Activated CD8-positive, alpha-beta memory T cell treated with anti-CD3 and anti-CD28 coated beads for 1 hour (primary cell): Measurements from ENCODE around the gene PSMG2.
"Not testable (repeated sequence)": the region's sequence is repeated elsewhere in the genome, so short reads cannot be mapped to it uniquely, and the experiment has no call there.

Experiments
- DNase-seq, 2 donors: peaks; one replicate each; pipeline ENCODE4 v3.0.0-alpha.2; 2020; ENCODE audit warnings: low read depth in 1 of 2; ENCODE audit errors: extremely low read depth in 1 of 2

Gene PSMG2

GRCh38 chr18:12721495-12722275 is 18.8 kb downstream of the PSMG2 start:
- no peak for DNase-seq

GRCh38 chr18:12722731-12723130 is 19.9 kb downstream of the PSMG2 start:
- DNase-seq: no peak

GRCh38 chr18:12726331-12726730 is 23.5 kb downstream of the PSMG2 start:
- no peak for DNase-seq

- peak in 1 of 2 donors; percentile 19 for DNase-seq
Measured at GRCh38 chr18:12726774-12727550, 24.1 kb downstream of the PSMG2 start.

- no peak for DNase-seq
Measured at GRCh38 chr18:12737243-12737902, 34.5 kb downstream of the PSMG2 start.

- no peak for DNase-seq
Measured at GRCh38 chr18:12741351-12741750, 38.5 kb downstream of the PSMG2 start.

- DNase-seq: no peak
Measured at GRCh38 chr18:12742453-12742852, 39.6 kb downstream of the PSMG2 start.

- DNase-seq: no peak
Measured at GRCh38 chr18:12744103-12744502, 41.3 kb downstream of the PSMG2 start.

- DNase-seq: no peak
Measured at GRCh38 chr18:12745095-12745795, 42.4 kb downstream of the PSMG2 start.

- no peak for DNase-seq
Measured at GRCh38 chr18:12747530-12748315, 44.9 kb downstream of the PSMG2 start.

GRCh38 chr18:12748671-12749070 is 45.8 kb downstream of the PSMG2 start:
- DNase-seq: no peak

GRCh38 chr18:12749121-12749520 is 46.3 kb downstream of the PSMG2 start:
- no peak for DNase-seq

- DNase-seq: no peak
Measured at GRCh38 chr18:12750076-12750714, 47.4 kb downstream of the PSMG2 start.

GRCh38 chr18:12750715-12751502 is 48.1 kb downstream of the PSMG2 start:
- no peak for DNase-seq

- DNase-seq: no peak
Measured at GRCh38 chr18:12751503-12751884, 48.7 kb downstream of the PSMG2 start.

GRCh38 chr18:12751891-12752290 is 49.0 kb downstream of the PSMG2 start:
- no peak for DNase-seq

- DNase-seq: no peak
Measured at GRCh38 chr18:12754511-12754910, 51.7 kb downstream of the PSMG2 start.

GRCh38 chr18:12755606-12756005 is 52.8 kb downstream of the PSMG2 start:
- not testable (repeated sequence) for DNase-seq
